ENCODE data around the gene SRSF5.
A peak's percentile ranks its signal among the peaks of the same experiment; 100 is the strongest.
"Not testable (repeated sequence)": the region's sequence is repeated elsewhere in the genome, so short reads cannot be mapped to it uniquely, and the experiment has no call there.

SRSF5 gene

DNA sequence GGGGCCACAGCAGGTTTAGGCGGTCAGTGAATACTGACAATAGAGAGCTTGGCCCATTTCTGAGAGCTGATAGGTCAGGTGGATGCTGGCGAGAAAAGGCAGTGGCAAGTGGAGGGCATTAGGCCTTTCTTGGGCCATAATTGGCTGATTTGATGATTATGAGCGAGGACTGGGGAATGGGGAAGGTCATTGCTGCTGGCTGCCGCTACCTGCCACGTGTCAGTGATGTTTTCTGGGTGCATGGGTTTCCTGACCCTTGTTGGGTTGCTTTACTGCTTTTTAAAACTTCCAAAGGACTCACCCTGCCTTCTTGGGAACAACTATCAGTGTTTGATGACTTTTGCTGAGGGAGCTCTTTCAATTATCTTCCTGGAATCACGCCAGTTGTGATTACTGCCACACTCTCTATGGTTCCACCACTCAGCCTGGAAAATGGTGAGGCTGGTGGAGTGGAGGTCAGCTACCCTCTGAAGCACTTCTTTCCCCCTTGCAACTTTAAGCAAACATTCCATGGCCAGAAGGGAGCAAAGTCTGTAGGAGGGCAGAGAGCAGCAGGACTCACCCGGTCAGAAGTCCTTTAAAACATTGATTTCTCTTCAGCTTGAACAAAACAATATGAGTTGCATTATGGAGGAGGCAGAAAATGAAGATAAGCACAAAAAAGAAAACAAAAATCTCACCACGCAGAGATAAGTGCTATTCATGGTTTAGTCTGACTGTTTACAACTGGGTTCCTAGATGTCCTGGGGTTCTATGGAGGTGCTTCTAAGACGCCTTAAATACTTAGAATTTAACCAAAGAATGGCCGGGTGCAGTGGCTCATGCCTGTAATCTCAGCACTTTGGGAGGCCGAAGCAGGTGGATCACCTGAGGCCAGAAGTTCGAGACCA lies 42.2 kb downstream of the SRSF5 start:
- no peak for DNase-seq (ENCODE audit: low spot score)

- no peak for DNase-seq (ENCODE audit: low spot score)
Observed at GRCh38 chr14:69811227-69811867, 44.4 kb downstream of the SRSF5 start.

GRCh38 chr14:69811868-69812252 lies 44.9 kb downstream of the SRSF5 start:
- DNase-seq (ENCODE audit: low spot score), result no peak

GRCh38 chr14:69812711-69813110 lies 45.8 kb downstream of the SRSF5 start:
- DNase-seq (ENCODE audit: low spot score), result no peak

- DNase-seq (ENCODE audit: low spot score), result not testable (repeated sequence)
Observed at GRCh38 chr14:69813346-69813745, 46.4 kb downstream of the SRSF5 start.

- no peak for DNase-seq (ENCODE audit: low spot score)
Observed at GRCh38 chr14:69814397-69814796, 47.5 kb downstream of the SRSF5 start.

DNA sequence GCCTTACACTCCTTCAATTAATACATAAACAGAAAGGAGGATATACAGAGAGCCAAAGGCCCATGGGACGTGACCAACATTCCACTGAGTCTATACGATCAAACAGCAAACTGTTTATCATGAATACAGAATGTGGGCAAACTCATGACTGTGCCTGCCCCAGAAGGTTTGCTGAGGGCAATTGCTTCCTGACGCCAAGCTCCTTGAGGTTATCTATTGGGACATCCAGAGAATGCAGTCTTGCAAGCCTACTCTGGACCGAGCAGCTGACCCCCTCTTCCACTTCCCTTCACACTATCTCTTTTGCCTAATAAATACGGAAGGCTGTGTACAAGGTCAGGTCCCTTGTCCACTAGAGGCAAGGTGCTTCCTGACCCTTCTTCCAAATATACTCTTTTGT lies 48.6 kb downstream of the SRSF5 start:
- DNase-seq (ENCODE audit: low spot score), result no peak

DNA sequence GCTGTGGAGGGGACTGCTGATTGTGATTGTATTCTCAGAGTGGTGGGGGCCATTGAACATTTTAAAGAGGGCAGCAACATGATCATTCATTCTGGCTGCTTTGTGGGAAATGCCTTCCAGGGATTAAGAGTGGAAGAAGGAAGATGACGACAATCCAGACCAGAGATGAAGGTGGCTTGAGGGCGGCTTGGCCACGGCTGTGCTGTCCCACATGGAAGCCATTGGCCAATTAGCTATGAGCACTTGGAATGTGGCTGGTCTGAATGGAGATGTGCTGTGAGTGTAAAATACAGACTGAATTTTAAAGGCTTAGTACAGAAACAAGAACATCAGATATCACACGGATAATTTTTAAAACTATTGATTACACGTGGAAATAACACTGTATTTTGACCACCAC lies 49.3 kb downstream of the SRSF5 start:
- DNase-seq (ENCODE audit: low spot score), result no peak

GRCh38 chr14:69818758-69819191 lies 51.8 kb downstream of the SRSF5 start:
- DNase-seq (ENCODE audit: low spot score), result peak; percentile 63

- no peak for DNase-seq (ENCODE audit: low spot score)
Observed at GRCh38 chr14:69819607-69820006, 52.7 kb downstream of the SRSF5 start.

GRCh38 chr14:69820991-69821390 lies 54.0 kb downstream of the SRSF5 start:
- DNase-seq (ENCODE audit: low spot score), result no peak
